Stomach (tissue), 9 donors: ENCODE data around the gene DLG5. TPM values are rescaled to one million over a fixed set of nuclear protein-coding genes. Genes with fewer than 3 reads are reported as not detected.

Source experiments
- DNase-seq, 2 donors: peaks; one replicate each; pipeline versions ENCODE4 v3.0.0 to v3.0.0-alpha.2; 2013 to 2019
- H3K27ac ChIP-seq, 5 donors: fragments of 200-600 bp in 4 of 5; sonication (generic) in 4 of 5; one replicate each; pipeline ENCODE4 v1.5.1; 2013 to 2019; ENCODE audit warnings: mild to moderate bottlenecking in 1 of 5, moderate library complexity in 1 of 5
- H3K27me3 ChIP-seq, 3 donors: fragments of 200-600 bp; sonication (generic); one replicate each; pipeline ENCODE4 v1.5.1; 2017 to 2019; ENCODE audit warnings: mixed run types in 1 of 3
- H3K36me3 ChIP-seq, 4 donors: fragments of 200-600 bp; sonication (generic); 1 replicate in 3 of 4; 2 replicates in 1 of 4; pipeline ENCODE4 v1.5.1; 2016 to 2019
- H3K4me1 ChIP-seq, 4 donors: fragments of 200-600 bp; sonication (generic); one replicate each; pipeline ENCODE4 v1.5.1; 2016 to 2019
- H3K4me3 ChIP-seq, 4 donors: fragments of 200-600 bp; sonication (generic) in 3 of 4; one replicate each; pipeline ENCODE4 v1.5.1; 2016 to 2019; ENCODE audit warnings: mild to moderate bottlenecking in 1 of 4
- H3K9me3 ChIP-seq, 4 donors: fragments of 200-600 bp; sonication (generic); one replicate each; pipeline ENCODE4 v1.5.1; 2016 to 2019
- EP300 ChIP-seq: sonication (generic); formaldehyde crosslinking; IDR thresholded peaks from one replicate; pipeline ENCODE4 v1.6.1; 2017; ENCODE audit warnings: antibody characterized with exemption
- POLR2A ChIP-seq, 4 donors: fragments of 450-650 bp; IDR thresholded peaks; one replicate each; pipeline ENCODE4 v1.6.1; 2016; ENCODE audit warnings: antibody characterized with exemption in 4 of 4, control low read depth in 2 of 4, mild to moderate bottlenecking in 1 of 4, moderate library complexity in 1 of 4
- POLR2AphosphoS5 ChIP-seq, 3 donors: sonication (generic); formaldehyde crosslinking; IDR thresholded peaks; one replicate each; pipeline ENCODE4 v1.6.1; 2016; ENCODE audit warnings: antibody characterized with exemption in 3 of 3
- WGBS, 5 donors: extraction: QIAGEN DNeasy Blood & Tissue Kit in 3 of 5; methylation state at CpG; one replicate each; pipeline versions ENCODE4 v1.1.5 to v1.1.7; 2013 to 2018; 5-methylcytosine and 5-hydroxymethylcytosine counted together
- intact Hi-C: fragments of 100-400 bp; cut with DNase I; formaldehyde crosslinking; loops from one replicate; pipeline ENCODE4 v1.15.1; 2023; ENCODE audit warnings: low total_unique reads
- polyA plus RNA-seq, 3 donors: library from polyadenylated mRNA; stranded (reverse); fragments of 200-250 nt; gene quantifications; one replicate each; pipeline ENCODE4 v1.2.3, GENCODE V29; 2013
- total RNA-seq, 5 donors: library from RNA; depleted of rRNA; stranded (reverse); fragments of >200 nt; gene quantifications; one replicate each; pipeline versions ENCODE4 v1.1.0 to v1.2.3, GENCODE V29; 2014 to 2016
- TF ChIP-seq, protein P1 (sequence below), 7 experiments: fragments of 450-650 bp in 4 of 7; fragments of 200-600 bp in 3 of 7; sonication (generic) in 3 of 7; IDR thresholded peaks; one replicate each; pipeline ENCODE4 v1.5.1; 2016 to 2019; ENCODE audit warnings: antibody characterized with exemption in 7 of 7, control low read depth in 2 of 7, mild to moderate bottlenecking in 1 of 7
- donor health status: healthy with polysubstance abuse.
- donor health status: Bipolar disorder and iron deficiency.
- donor health status: healthy.

DLG5 gene
- total and polyA plus RNA-seq, 8 donors = 9.2 to 134 (median 32.7) TPM

DNA sequence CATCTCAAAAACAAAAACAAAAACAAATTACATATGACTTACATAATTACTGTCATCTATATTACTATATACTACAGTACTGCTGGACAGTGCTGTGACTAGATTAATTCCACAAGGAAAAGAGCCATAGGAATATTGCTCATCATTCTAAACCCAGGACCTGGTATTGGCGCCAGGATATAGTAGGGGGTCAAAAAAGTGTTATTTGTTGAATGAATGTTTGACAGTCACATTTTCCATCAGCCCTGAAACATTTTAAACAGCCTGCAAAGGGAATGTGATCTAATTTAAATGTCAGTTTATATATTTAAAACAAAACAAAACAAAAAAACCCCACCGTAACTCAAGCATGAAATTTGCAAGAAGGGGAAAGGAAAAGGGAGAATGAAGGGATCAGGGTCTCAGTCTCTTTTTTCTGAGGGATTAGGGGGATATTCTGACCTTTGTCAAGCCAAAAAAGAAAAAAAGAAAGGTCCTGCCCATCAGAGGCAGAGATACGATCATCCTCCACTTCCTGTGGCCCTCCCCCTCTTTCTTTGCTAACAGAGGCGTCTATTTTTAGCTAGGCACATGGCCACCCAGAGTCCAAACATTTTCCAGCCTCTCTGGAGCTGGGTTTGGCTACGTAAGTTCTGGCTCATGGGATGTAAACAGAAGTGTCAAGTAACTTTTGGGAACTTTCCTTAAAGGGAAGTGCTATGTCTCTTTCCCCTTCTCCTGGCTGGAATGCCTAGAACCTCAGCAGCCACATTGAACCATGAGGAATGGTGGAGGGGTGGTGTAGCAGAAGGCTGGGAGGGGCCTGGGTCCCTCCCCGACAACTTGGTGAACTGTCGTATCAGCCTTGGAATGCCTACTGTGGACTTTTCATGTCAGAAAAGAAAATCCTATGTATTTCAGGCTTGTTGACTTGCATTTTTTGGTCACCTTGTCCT is 44.6 kb upstream of the DLG5 start:
- H3K27me3 ChIP-seq = no peaks in the 10 kb centered on the region
- TF ChIP-seq, protein P1, sequence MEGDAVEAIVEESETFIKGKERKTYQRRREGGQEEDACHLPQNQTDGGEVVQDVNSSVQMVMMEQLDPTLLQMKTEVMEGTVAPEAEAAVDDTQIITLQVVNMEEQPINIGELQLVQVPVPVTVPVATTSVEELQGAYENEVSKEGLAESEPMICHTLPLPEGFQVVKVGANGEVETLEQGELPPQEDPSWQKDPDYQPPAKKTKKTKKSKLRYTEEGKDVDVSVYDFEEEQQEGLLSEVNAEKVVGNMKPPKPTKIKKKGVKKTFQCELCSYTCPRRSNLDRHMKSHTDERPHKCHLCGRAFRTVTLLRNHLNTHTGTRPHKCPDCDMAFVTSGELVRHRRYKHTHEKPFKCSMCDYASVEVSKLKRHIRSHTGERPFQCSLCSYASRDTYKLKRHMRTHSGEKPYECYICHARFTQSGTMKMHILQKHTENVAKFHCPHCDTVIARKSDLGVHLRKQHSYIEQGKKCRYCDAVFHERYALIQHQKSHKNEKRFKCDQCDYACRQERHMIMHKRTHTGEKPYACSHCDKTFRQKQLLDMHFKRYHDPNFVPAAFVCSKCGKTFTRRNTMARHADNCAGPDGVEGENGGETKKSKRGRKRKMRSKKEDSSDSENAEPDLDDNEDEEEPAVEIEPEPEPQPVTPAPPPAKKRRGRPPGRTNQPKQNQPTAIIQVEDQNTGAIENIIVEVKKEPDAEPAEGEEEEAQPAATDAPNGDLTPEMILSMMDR (IDR thresholded peaks at IDR 0.05) = no peak
- peak; percentile 37 to 90 (median 73) for TF ChIP-seq POLR2AphosphoS5 (IDR thresholded peaks at IDR 0.05)
- TF ChIP-seq EP300 = peak; percentile 93
- intact Hi-C loops = no loop called here
- peaks cover 0 to 12% (median 4%) of the 10 kb centered on the region in 4 donors for H3K36me3 ChIP-seq
- peak; percentile 74 to 93 for DNase-seq
- 39 to 46% (median 41%) methylated on average over 7 of the region's 7 CpGs for WGBS, 5 donors
- H3K4me1 ChIP-seq = peaks cover 5 to 48% (median 20%) of the 10 kb centered on the region in 4 donors
- H3K4me3 ChIP-seq = no peak overlapping the region
- no peaks in the 10 kb centered on the region for H3K9me3 ChIP-seq
- peak overlapping the region; percentile 69 to 89 (median 71) for H3K27ac ChIP-seq

DNA sequence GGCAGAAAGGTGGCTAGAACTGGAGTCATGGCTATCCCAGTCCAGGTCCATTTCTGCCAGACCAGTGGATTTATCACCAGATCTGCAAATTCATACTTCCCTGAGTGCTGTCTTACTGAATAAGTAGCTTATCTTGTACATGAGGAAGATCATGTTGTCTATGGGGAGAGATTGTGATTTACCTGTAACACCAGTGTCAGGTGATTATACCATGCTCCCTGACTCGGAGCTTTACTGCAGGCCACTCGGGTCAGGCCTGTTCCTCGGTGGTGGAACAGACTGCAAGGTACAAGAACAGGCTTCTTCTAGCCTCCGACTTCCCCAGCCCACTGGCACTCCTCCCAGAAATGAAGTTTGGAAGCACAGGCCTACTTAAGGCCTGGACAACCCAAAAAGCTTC is 42.6 kb upstream of the DLG5 start:
- TF ChIP-seq EP300 = no peak
- no peak for TF ChIP-seq POLR2A (IDR thresholded peaks at IDR 0.05)
- TF ChIP-seq, protein P1 (IDR thresholded peaks at IDR 0.05) = no peak
- no peak for TF ChIP-seq POLR2AphosphoS5 (IDR thresholded peaks at IDR 0.05)
- intact Hi-C loops = loop anchor here (10.0 kb wide), 1 partner anchor 124 kb away; no protein-coding TSS in a partner anchor
- no peaks in the 10 kb centered on the region for H3K27me3 ChIP-seq
- peaks cover 0 to 3% (median 0%) of the 10 kb centered on the region in 4 donors for H3K9me3 ChIP-seq
- H3K27ac ChIP-seq = peak overlapping the region in 4 of 5 donors; percentile 46 to 89 (median 74)
- 32 to 61% (median 52%) methylated on average over 4 of the region's 4 CpGs for WGBS, 5 donors
- peak in 1 of 2 donors; percentile 63 for DNase-seq
- H3K4me3 ChIP-seq = no peak overlapping the region
- H3K36me3 ChIP-seq = no peaks in the 10 kb centered on the region
- H3K4me1 ChIP-seq = peaks cover 5 to 37% (median 14%) of the 10 kb centered on the region in 4 donors

DNA sequence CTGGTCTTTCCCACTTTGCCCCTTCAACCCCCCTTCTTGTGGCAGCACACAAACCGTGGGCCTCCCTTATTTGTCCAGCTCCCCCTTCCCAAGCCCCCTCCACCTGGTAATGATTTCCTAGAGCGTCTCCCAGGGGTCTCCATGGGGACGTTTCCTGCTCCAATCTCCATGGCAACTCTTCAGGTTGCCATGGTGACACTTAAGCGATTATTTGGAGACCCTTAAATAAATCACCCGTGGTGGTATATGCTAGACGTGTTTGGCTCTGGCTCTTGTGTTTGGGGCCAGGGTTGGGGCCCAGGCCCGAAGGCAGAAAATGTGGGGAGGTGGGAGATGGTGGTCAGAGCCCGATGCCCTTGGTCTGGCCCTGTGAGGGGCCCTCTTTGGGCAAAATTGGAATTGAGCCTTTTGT is 41.1 kb upstream of the DLG5 start:
- 26 to 38% (median 28%) methylated on average over 8 of the region's 8 CpGs for WGBS, 5 donors
- DNase-seq = peak in 1 of 2 donors; percentile 65
- H3K36me3 ChIP-seq = no peaks in the 10 kb centered on the region
- TF ChIP-seq, protein P1 (IDR thresholded peaks at IDR 0.05) = no peak
- TF ChIP-seq POLR2A (IDR thresholded peaks at IDR 0.05) = no peak
- TF ChIP-seq POLR2AphosphoS5 (IDR thresholded peaks at IDR 0.05) = no peak
- TF ChIP-seq EP300 = no peak
- peaks cover 0 to 10% (median 0%) of the 10 kb centered on the region in 4 donors for H3K9me3 ChIP-seq
- H3K27me3 ChIP-seq = no peaks in the 10 kb centered on the region
- intact Hi-C loops = loop anchor here (10.0 kb wide), 1 partner anchor 123 kb away; no protein-coding TSS in a partner anchor
- no peak overlapping the region for H3K4me3 ChIP-seq
- no peak overlapping the region for H3K27ac ChIP-seq
- peaks cover 5 to 32% (median 14%) of the 10 kb centered on the region in 4 donors for H3K4me1 ChIP-seq

DNA sequence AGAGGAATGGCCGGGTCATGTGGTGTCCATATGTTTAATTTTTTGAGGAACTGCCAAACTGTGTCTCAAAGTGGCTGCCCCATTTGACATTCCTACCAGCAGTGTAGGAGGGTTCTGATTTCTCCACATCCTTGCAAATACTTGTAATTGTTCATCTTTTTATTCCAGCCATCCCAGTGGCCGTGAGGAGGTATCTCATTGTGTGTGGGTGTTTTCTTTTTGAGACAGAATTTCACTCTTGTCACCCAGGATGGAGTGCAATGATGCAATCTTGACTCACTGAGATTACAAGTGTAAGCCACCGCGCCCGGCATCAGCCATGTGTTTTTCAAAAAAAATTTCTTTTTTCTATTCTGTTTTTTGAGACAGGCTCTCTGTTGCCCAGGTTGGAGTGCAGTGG is 38.7 kb upstream of the DLG5 start:
- Histone ChIP-seq H3K27me3 (no peaks in the 10 kb centered on the region), H3K4me3 (no peak overlapping the region), H3K9me3 (peaks cover 0 to 10% (median 0%) of the 10 kb centered on the region in 4 donors), H3K36me3 (no peaks in the 10 kb centered on the region), H3K4me1 (peaks cover 0 to 13% (median 3%) of the 10 kb centered on the region in 4 donors), H3K27ac (no peak overlapping the region)
- DNase-seq = no peak
- TF ChIP-seq POLR2AphosphoS5 (IDR thresholded peaks at IDR 0.05) (no peak), EP300 (no peak), POLR2A (IDR thresholded peaks at IDR 0.05) (no peak)
- TF ChIP-seq, protein P1 (IDR thresholded peaks at IDR 0.05) = no peak
- 58 to 91% (median 87%) methylated on average over 5 of the region's 5 CpGs for WGBS, 5 donors
- intact Hi-C loops = loop anchor here (10.0 kb wide), 1 partner anchor 120 kb away; no protein-coding TSS in a partner anchor
